Heart left ventricle (tissue), 13 donors: ENCODE measurements around the gene CT47C1.

Experiments used
- CTCF ChIP-seq, 12 donors: fragments of 200-600 bp; sonication (generic) in 4 of 12; IDR thresholded peaks; one replicate each; pipeline versions ENCODE4 v1.5.0 to v1.8.0; 2018 to 2022; ENCODE audit warnings: antibody characterized with exemption in 12 of 12, mild to moderate bottlenecking in 5 of 12
- POLR2A ChIP-seq, 2 donors: fragments of 450-650 bp; IDR thresholded peaks; one replicate each; pipeline ENCODE4 v1.6.1; 2017; ENCODE audit warnings: antibody characterized with exemption in 2 of 2, mild to moderate bottlenecking in 2 of 2, moderate library complexity in 2 of 2
- donor health status: ischemic (EF 13 %, LVEDD 7.1; RV severe dilation, severe dysfunction).
- donor health status: DM: no; HTN: yes; CAD: no.
- donor health status: DM: no; HTN: no; CAD: no.
- donor health status: ischemic (EF 25% LVEDD 6.9; RV normal size, moderate dysfunction).
- donor health status: ischemic (EF 25% LVEDD 5.7; RV mildly dilated, moderate dysfunction).
- donor health status: ischemic (EF 35%, LVEDD 5.7; RV mildly dilated, moderate dysfunction).
- donor health status: nonischemic (EF 11% LVEDD 7.7; RV severe dilation, severe dysfunction).
- donor health status: DM: yes; HTN: yes; CAD: no.
- donor health status: PGD.
- donor health status: ischemic (EF 29% LVEDD 5.4; RV normal size, mild dysfunction).
- donor health status: nonischemic (EF 23%, LVEDD 6.1; RV moderate dilation, normal function).

- TF ChIP-seq CTCF (IDR thresholded peaks at IDR 0.05) (no peak), POLR2A (IDR thresholded peaks at IDR 0.05) (no peak)
These were observed 30.8 kb upstream of the CT47C1 start for GRCh38 chrX:119042040-119042439.
